GM12892 (cell line): Measurements from ENCODE around the gene TTC24.

Experiments
- POLR2A ChIP-seq: IDR thresholded peaks from 2 replicates; pipeline ENCODE4 v1.6.1; 2011; ENCODE audit warnings: low read depth, low read length, control low read depth
- POLR2AphosphoS5 ChIP-seq: IDR thresholded peaks from 2 replicates; pipeline ENCODE4 v1.6.1; 2011; ENCODE audit warnings: low read depth, low read length, control low read depth
- TAF1 ChIP-seq: IDR thresholded peaks from 2 replicates; pipeline ENCODE4 v1.6.1; 2011; ENCODE audit warnings: low read depth, mild to moderate bottlenecking, control low read depth, low read length, borderline replicate concordance

- TF ChIP-seq TAF1 (no peak), POLR2A (no peak), POLR2AphosphoS5 (no peak)
Observed at GRCh38 chr1:156566436-156566835, 13.1 kb upstream of the TTC24 start.
